Keratinocyte (primary cell): ENCODE results near the gene ZBTB43. TPM values are rescaled to one million over a fixed set of nuclear protein-coding genes. Genes with fewer than 3 reads are reported as not detected.

Experiments
- DNase-seq: peaks from one replicate; pipeline ENCODE4 v3.0.0-alpha.2; 2011; ENCODE audit warnings: low read depth, missing footprints, low spot score
- FAIRE-seq: peaks from 2 replicates; lab custom pipeline; 2011; peaks lifted over from hg19 to GRCh38; lab: Jason Lieb, UNC
- H2AFZ ChIP-seq: 2 replicates; pipeline ENCODE4 v1.6.0; 2012; ENCODE audit warnings: low read length, control low read depth, inconsistent platforms; ENCODE audit not compliant: control insufficient read depth
- H3K27ac ChIP-seq: 2 replicates; pipeline ENCODE4 v1.5.1; 2011; ENCODE audit warnings: low read length; ENCODE audit not compliant: control insufficient read depth, insufficient read depth
- H3K27me3 ChIP-seq: 3 replicates; pipeline ENCODE4 v1.6.0; 2011; ENCODE audit warnings: low read length; ENCODE audit not compliant: control insufficient read depth, insufficient read depth; ENCODE audit errors: extremely low read depth
- H3K36me3 ChIP-seq, 2 experiments: 2 replicates in 1 of 2; 3 replicates in 1 of 2; pipeline ENCODE4 v1.5.1; 2011; ENCODE audit warnings: low read length in 2 of 2, mild to moderate bottlenecking in 1 of 2; ENCODE audit not compliant: control insufficient read depth in 2 of 2, insufficient read depth in 2 of 2; ENCODE audit errors: extremely low read depth in 1 of 2
- H3K4me1 ChIP-seq: 3 replicates; pipeline ENCODE4 v1.5.1; 2011; ENCODE audit warnings: low read length; ENCODE audit not compliant: control insufficient read depth, insufficient read depth; ENCODE audit errors: extremely low read depth
- H3K4me2 ChIP-seq: 3 replicates; pipeline ENCODE4 v1.6.0; 2011; ENCODE audit warnings: low read depth, low read length; ENCODE audit not compliant: control insufficient read depth, insufficient read depth; ENCODE audit errors: extremely low read depth
- H3K4me3 ChIP-seq, 3 experiments: fragments of 200-600 bp in 1 of 3; sonication (generic) in 1 of 3; 2 replicates in 2 of 3; 3 replicates in 1 of 3; pipeline ENCODE4 v1.5.1; 2011 to 2016; ENCODE audit warnings: low read length in 3 of 3, mild to moderate bottlenecking in 3 of 3, control low read depth in 2 of 3, inconsistent platforms in 1 of 3, low read depth in 1 of 3, mixed read lengths in 1 of 3, mixed run types in 1 of 3, moderate library complexity in 1 of 3; ENCODE audit not compliant: control insufficient read depth in 2 of 3, insufficient read depth in 2 of 3; ENCODE audit errors: extremely low read depth in 1 of 3
- H3K79me2 ChIP-seq: 2 replicates; pipeline ENCODE4 v1.6.0; 2012; ENCODE audit warnings: low read length; ENCODE audit not compliant: control insufficient read depth, insufficient read depth
- H3K9ac ChIP-seq: 3 replicates; pipeline ENCODE4 v1.6.0; 2011; ENCODE audit warnings: low read length; ENCODE audit not compliant: control insufficient read depth, insufficient read depth; ENCODE audit errors: extremely low read depth
- H3K9me1 ChIP-seq: 3 replicates; pipeline ENCODE4 v1.6.0; 2011; ENCODE audit warnings: low read length; ENCODE audit not compliant: control insufficient read depth, insufficient read depth; ENCODE audit errors: extremely low read depth
- H3K9me3 ChIP-seq: 2 replicates; pipeline ENCODE4 v1.5.1; 2012; ENCODE audit warnings: low read depth, low read length; ENCODE audit not compliant: control insufficient read depth
- H4K20me1 ChIP-seq: 3 replicates; pipeline ENCODE4 v1.6.0; 2011; ENCODE audit warnings: low read length; ENCODE audit not compliant: control insufficient read depth, insufficient read depth; ENCODE audit errors: extremely low read depth
- CTCF ChIP-seq, 3 experiments: IDR thresholded peaks in 1 of 3; conservative IDR thresholded peaks in 1 of 3; optimal IDR thresholded peaks in 1 of 3; 2 replicates in 2 of 3; 3 replicates in 1 of 3; pipeline versions ENCODE3 to v1.5.1; 2011; ENCODE audit warnings: low read length in 3 of 3, mild to moderate bottlenecking in 3 of 3, moderate library complexity in 2 of 3, control low read depth in 1 of 3, inconsistent platforms in 1 of 3; ENCODE audit not compliant: insufficient read depth in 2 of 3; ENCODE audit errors: extremely low read depth in 1 of 3
- EZH2 ChIP-seq: IDR thresholded peaks from one replicate; pipeline ENCODE4 v1.6.1; 2012; ENCODE audit warnings: inconsistent platforms, mild to moderate bottlenecking, low read length, moderate library complexity
- dilution Hi-C: fragments of 300-500 bp; cut with MboI; formaldehyde crosslinking; loops from one replicate; pipeline ENCODE4 v1.7.0; 2020; ENCODE audit warnings: low sequenced_read_pairs; ENCODE audit not compliant: extremely low pct_ligation_motif_present
- polyA plus RNA-seq, 5 experiments: library from polyadenylated mRNA; depleted of rRNA in 3 of 5; stranded (reverse) in 3 of 5; stranded (forward) in 1 of 5; unstranded in 1 of 5; fragments of >200 nt; gene quantifications; 1 replicate in 1 of 5; 2 replicates in 3 of 5; 3 replicates in 1 of 5; pipeline versions ENCODE4 v1.2.1 to v1.2.3, GENCODE V29; 2011 to 2012; ENCODE audit warnings: missing spikeins in 2 of 5, low read depth in 1 of 5, low replicate concordance in 1 of 5

The ZBTB43 gene
- polyA plus RNA-seq, 1 donor (not counting 4 experiments of a cell fraction or from before 2014, with no cell fraction given), result 24.3 TPM

GRCh38 chr9:126839301-126839700, 34.5 kb downstream of the ZBTB43 start:
- Histone ChIP-seq H3K36me3 (peaks cover 3 to 8% of the 10 kb centered on the region in 2 experiments), H3K4me1 (peaks cover 17% of the 10 kb centered on the region), H3K4me3 (no peak overlapping the region), H4K20me1 (no peaks in the 10 kb centered on the region), H3K4me2 (no peak overlapping the region), H3K9me3 (no peaks in the 10 kb centered on the region), H3K27ac (no peak overlapping the region), H2AFZ (no peak overlapping the region), H3K79me2 (peaks cover 8% of the 10 kb centered on the region), H3K9ac (no peak overlapping the region), H3K27me3 (no peaks in the 10 kb centered on the region), H3K9me1 (no peaks in the 10 kb centered on the region)
- dilution Hi-C loops, result no loop called here
- FAIRE-seq (no peak), DNase-seq (no peak)
- TF ChIP-seq CTCF (optimal IDR thresholded peaks at IDR 0.05 in 1 of 3, IDR thresholded peaks at IDR 0.05 in 1 of 3, conservative IDR thresholded peaks at IDR 0.05 in 1 of 3; ENCODE audit: extremely low read depth in 1 of 3, insufficient read depth in 2 of 3, low read length in 3 of 3) (no peak), EZH2 (no peak)

- dilution Hi-C loops, result no loop called here
- no peak for DNase-seq
- H3K4me3 ChIP-seq, result no peak overlapping the region
- no peak overlapping the region for H3K4me2 ChIP-seq
- H3K9me3 ChIP-seq, result no peaks in the 10 kb centered on the region
- no peaks in the 10 kb centered on the region for H4K20me1 ChIP-seq
- FAIRE-seq, result no peak
- no peaks in the 10 kb centered on the region for H3K9me1 ChIP-seq
- H3K79me2 ChIP-seq, result no peaks in the 10 kb centered on the region
- H3K9ac ChIP-seq, result no peak overlapping the region
- TF ChIP-seq CTCF (optimal IDR thresholded peaks at IDR 0.05 in 1 of 3, IDR thresholded peaks at IDR 0.05 in 1 of 3, conservative IDR thresholded peaks at IDR 0.05 in 1 of 3; ENCODE audit: extremely low read depth in 1 of 3, insufficient read depth in 2 of 3, low read length in 3 of 3), result no peak
- no peak for TF ChIP-seq EZH2
- no peak overlapping the region for H3K27ac ChIP-seq
- peaks cover 17% of the 10 kb centered on the region for H3K4me1 ChIP-seq
- no peaks in the 10 kb centered on the region for H3K27me3 ChIP-seq
- H3K36me3 ChIP-seq, result peaks cover 3% of the 10 kb centered on the region in 2 experiments
- no peak overlapping the region for H2AFZ ChIP-seq
These were observed 37.5 kb downstream of the ZBTB43 start for GRCh38 chr9:126842220-126842842.
